ENCODE data around the gene DYNC2I2. TPM values are rescaled to one million over a fixed set of nuclear protein-coding genes. Genes with fewer than 3 reads are reported as not detected.
"Not testable (repeated sequence)": the region's sequence is repeated elsewhere in the genome, so short reads cannot be mapped to it uniquely, and the experiment has no call there.

The DYNC2I2 gene
- total RNA-seq, 2 donors from 2014 or later: 66.1 to 80.1 TPM

DNA sequence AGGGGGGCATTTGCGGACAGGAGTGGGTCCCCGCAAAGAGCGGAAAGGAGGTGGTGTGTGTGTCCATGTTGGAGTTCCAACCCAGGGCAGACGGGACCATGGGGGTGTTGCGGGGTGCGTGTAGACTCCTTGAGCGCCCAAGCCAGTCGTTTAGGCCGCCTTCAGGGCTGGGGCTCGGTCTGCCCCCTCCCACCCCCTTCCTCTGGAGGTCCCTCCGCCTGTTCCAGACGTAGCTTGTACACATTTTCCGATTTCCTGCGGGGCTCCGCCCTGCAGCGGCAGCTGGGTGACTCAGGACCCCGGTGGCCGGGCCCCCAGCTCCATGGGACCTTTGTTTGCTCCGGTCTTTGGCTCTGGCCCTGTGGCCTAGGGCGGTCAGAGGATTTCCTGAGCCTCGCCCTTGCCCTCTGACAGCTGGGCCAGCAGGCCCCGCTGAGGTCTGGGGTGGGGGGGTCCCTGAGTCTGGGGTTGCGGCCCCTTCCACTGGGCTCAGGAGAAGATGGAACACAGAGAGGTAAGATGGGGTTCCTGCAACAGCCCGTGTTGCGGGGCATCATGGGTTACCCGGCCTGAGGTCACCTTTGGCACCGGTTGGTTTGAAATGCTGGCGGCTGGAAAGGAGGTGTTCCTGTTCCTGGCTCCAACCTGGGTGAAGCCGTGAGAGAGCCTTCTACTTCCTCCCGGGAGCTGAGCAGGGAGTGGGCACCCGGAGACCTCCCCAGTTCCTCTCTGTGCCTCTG is 47.1 kb upstream of the DYNC2I2 start:
- H3K27ac ChIP-seq: peak overlapping the region in 1 of 2 donors; percentile 74
- no peaks in the 10 kb centered on the region for H3K27me3 ChIP-seq (replicated peaks; ENCODE audit: insufficient read depth)
- H3K36me3 ChIP-seq: no peaks in the 10 kb centered on the region
- no peaks in the 10 kb centered on the region for H3K9me3 ChIP-seq
- H3K4me1 ChIP-seq (replicated peaks): no peaks in the 10 kb centered on the region
- intact Hi-C loops (cut with DNase I): no loop called here
- WGBS: 86% methylated on average over 31 of the region's 31 CpGs
- no peak for TF ChIP-seq POLR2AphosphoS5 (IDR thresholded peaks at IDR 0.05)
- no peak for TF ChIP-seq POLR2A (IDR thresholded peaks at IDR 0.05)
- no peak for TF ChIP-seq CTCF (IDR thresholded peaks at IDR 0.05)
- peak overlapping the region; percentile 58 to 67 for H3K4me3 ChIP-seq
- no peak for DNase-seq (ENCODE audit: low spot score)

GRCh38 chr9:128702949-128703615 is 46.4 kb upstream of the DYNC2I2 start:
- DNase-seq (ENCODE audit: low spot score): no peak
- WGBS: 6% methylated on average over 47 of the region's 55 CpGs
- peak overlapping the region; percentile 64 to 74 for H3K27ac ChIP-seq
- peak overlapping the region; percentile 58 to 67 for H3K4me3 ChIP-seq
- intact Hi-C loops (cut with DNase I): no loop called here
- H3K9me3 ChIP-seq: no peaks in the 10 kb centered on the region
- TF ChIP-seq POLR2AphosphoS5 (IDR thresholded peaks at IDR 0.05) (no peak), CTCF (IDR thresholded peaks at IDR 0.05) (no peak), POLR2A (IDR thresholded peaks at IDR 0.05) (no peak)
- H3K4me1 ChIP-seq (replicated peaks): no peaks in the 10 kb centered on the region
- H3K27me3 ChIP-seq (replicated peaks; ENCODE audit: insufficient read depth): no peaks in the 10 kb centered on the region
- H3K36me3 ChIP-seq: no peaks in the 10 kb centered on the region

DNA sequence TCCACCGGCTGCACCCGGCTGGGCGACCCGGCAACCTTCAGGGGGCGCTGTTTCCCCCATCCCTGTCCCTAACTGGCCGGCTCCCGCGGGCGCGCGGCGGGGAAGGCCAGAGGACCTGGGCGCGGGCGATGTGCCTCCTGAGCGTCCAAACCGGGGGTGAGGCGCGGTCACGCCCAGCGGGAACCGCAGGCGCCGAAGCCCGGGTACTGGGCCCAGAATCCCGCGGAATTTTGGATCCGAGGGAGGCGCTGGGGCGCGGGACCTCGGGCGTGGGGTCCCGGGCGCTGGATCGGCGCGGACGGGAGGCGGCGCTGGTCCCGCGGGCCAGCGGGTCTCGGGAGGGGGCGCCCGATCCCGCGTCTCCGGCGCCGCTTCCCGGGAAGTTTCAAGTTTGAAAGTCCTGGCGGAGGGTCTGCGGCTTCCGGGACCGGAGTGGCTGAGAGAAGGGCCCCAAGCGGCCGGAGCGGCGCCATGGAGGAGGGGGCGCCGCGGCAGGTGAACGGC is 45.9 kb upstream of the DYNC2I2 start, which contains the start of gene PKN3:
TSS of gene PKN3 (plus strand) at position 59 of the 504 bp plus-strand sequence. CDS start at position 472, 413 bp downstream.
- Histone ChIP-seq H3K4me1 (replicated peaks) (no peaks in the 10 kb centered on the region), H3K4me3 (peak within 1 kb of the TSS; percentile 58 to 67), H3K9me3 (no peaks in the 10 kb centered on the region), H3K27ac (peak within 1 kb of the TSS; percentile 64 to 74), H3K36me3 (no peaks in the 10 kb centered on the region), H3K27me3 (replicated peaks; ENCODE audit: insufficient read depth) (no peaks in the 10 kb centered on the region)
- peak; percentile 72 for DNase-seq (ENCODE audit: low spot score)
- TF ChIP-seq POLR2AphosphoS5 (IDR thresholded peaks at IDR 0.05): peak; percentile 28
- no peak for TF ChIP-seq POLR2A (IDR thresholded peaks at IDR 0.05)
- peak; percentile 80 to 93 (median 83) for TF ChIP-seq CTCF (IDR thresholded peaks at IDR 0.05)
- under 1% methylated on average over 47 of the region's 65 CpGs for WGBS
- intact Hi-C loops (cut with DNase I): no loop called here

GRCh38 chr9:128701227-128701854 is 44.7 kb upstream of the DYNC2I2 start:
- intact Hi-C loops (cut with DNase I): no loop called here
- 57% methylated on average over 10 of the region's 10 CpGs for WGBS

GRCh38 chr9:128699096-128699795 is 42.6 kb upstream of the DYNC2I2 start:
- H3K4me1 ChIP-seq (replicated peaks); DNase-seq (ENCODE audit: low spot score); H3K4me3 ChIP-seq; intact Hi-C loops (cut with DNase I); H3K36me3 ChIP-seq; H3K27ac ChIP-seq; H3K9me3 ChIP-seq; H3K27me3 ChIP-seq (replicated peaks; ENCODE audit: insufficient read depth): not testable (repeated sequence)
- WGBS: 93% methylated on average over 30 of the region's 30 CpGs

More at GRCh38 chr9:128701227-128701854, 44.7 kb upstream of the DYNC2I2 start:
- no peak overlapping the region for H3K4me3 ChIP-seq
- no peak overlapping the region for H3K27ac ChIP-seq
- no peak for DNase-seq (ENCODE audit: low spot score)
- no peaks in the 10 kb centered on the region for H3K27me3 ChIP-seq (replicated peaks; ENCODE audit: insufficient read depth)
- no peaks in the 10 kb centered on the region for H3K9me3 ChIP-seq
- no peaks in the 10 kb centered on the region for H3K4me1 ChIP-seq (replicated peaks)
- H3K36me3 ChIP-seq: no peaks in the 10 kb centered on the region
- TF ChIP-seq CTCF (IDR thresholded peaks at IDR 0.05) (no peak), POLR2A (IDR thresholded peaks at IDR 0.05) (no peak), POLR2AphosphoS5 (IDR thresholded peaks at IDR 0.05) (no peak)

All from prostate gland (tissue), 2 donors.